Heart left ventricle (tissue), 16 donors: ENCODE data around the gene COL17A1. TPM values are rescaled to one million over a fixed set of nuclear protein-coding genes. Genes with fewer than 3 reads are reported as not detected.
A peak's percentile ranks its signal among the peaks of the same experiment; 100 is the strongest.

Experiments used
- ATAC-seq, 4 donors: fragments of 200-7000 bp; cut with Tn5 transposase; one replicate each; pipeline ENCODE4 v1.9.1; 2020 to 2022; ENCODE audit warnings: moderate library complexity in 4 of 4, mild to moderate bottlenecking in 3 of 4, moderate number of reproducible peaks in 1 of 4
- DNase-seq, 5 donors: peaks; one replicate each; pipeline ENCODE4 v3.0.0-alpha.2; 2020
- H3K27ac ChIP-seq, 12 donors: fragments of 200-600 bp; sonication (generic) in 4 of 12; one replicate each; pipeline versions ENCODE4 v1.5.0 to v1.8.0; 2016 to 2022; ENCODE audit warnings: mild to moderate bottlenecking in 2 of 12
- H3K27me3 ChIP-seq, 9 donors: fragments of 200-600 bp; sonication (generic) in 2 of 9; one replicate each; pipeline versions ENCODE4 v1.5.1 to v1.8.0; 2016 to 2022; ENCODE audit warnings: mild to moderate bottlenecking in 3 of 9
- H3K36me3 ChIP-seq, 9 donors: fragments of 200-600 bp; sonication (generic) in 2 of 9; one replicate each; pipeline versions ENCODE4 v1.5.0 to v1.8.0; 2018 to 2022; ENCODE audit warnings: mild to moderate bottlenecking in 2 of 9
- H3K4me1 ChIP-seq, 12 donors: fragments of 200-600 bp; sonication (generic) in 4 of 12; one replicate each; pipeline versions ENCODE4 v1.5.0 to v1.8.0; 2016 to 2022; ENCODE audit warnings: mild to moderate bottlenecking in 3 of 12
- H3K4me3 ChIP-seq, 12 donors: fragments of 200-600 bp; sonication (generic) in 4 of 12; one replicate each; pipeline versions ENCODE4 v1.5.0 to v1.8.0; 2017 to 2022; ENCODE audit warnings: mild to moderate bottlenecking in 9 of 12, moderate library complexity in 4 of 12
- H3K9me3 ChIP-seq, 12 donors: fragments of 200-600 bp; sonication (generic) in 4 of 12; one replicate each; pipeline versions ENCODE4 v1.5.0 to v1.8.0; 2016 to 2022; ENCODE audit warnings: mild to moderate bottlenecking in 1 of 12
- POLR2A ChIP-seq, 2 donors: fragments of 450-650 bp; IDR thresholded peaks; one replicate each; pipeline ENCODE4 v1.6.1; 2017; ENCODE audit warnings: antibody characterized with exemption in 2 of 2, mild to moderate bottlenecking in 2 of 2, moderate library complexity in 2 of 2
- WGBS, 4 donors: extraction: QIAGEN DNeasy Blood & Tissue Kit in 2 of 4; methylation state at CpG; one replicate each; pipeline versions ENCODE4 v1.1.5 to v1.1.7; 2013 to 2018; 5-methylcytosine and 5-hydroxymethylcytosine counted together
- intact Hi-C, 10 donors: fragments of 100-400 bp; cut with DNase I; formaldehyde crosslinking; loops; one replicate each; pipeline versions ENCODE4 v1.11.1 to v1.14.2; 2022
- polyA plus RNA-seq, 2 donors: library from polyadenylated mRNA; stranded (reverse); fragments of 200-250 nt; gene quantifications; one replicate each; pipeline ENCODE4 v1.2.3, GENCODE V29; 2013
- total RNA-seq, 9 donors: library from RNA; depleted of rRNA in 2 of 9; stranded (reverse); fragments of >200 nt in 2 of 9; fragmentation: NEBNext Ultra II Directional in 3 of 9; extraction: Animal tissue kit (Norgen Biotek cat#: 25700) in 3 of 9; gene quantifications; one replicate each; pipeline versions ENCODE4 v1.1.0 to v1.2.4, GENCODE V29; 2016 to 2023
- TF ChIP-seq, protein P1 (sequence below), 12 donors: fragments of 200-600 bp; sonication (generic) in 4 of 12; IDR thresholded peaks; one replicate each; pipeline versions ENCODE4 v1.5.0 to v1.8.0; 2018 to 2022; ENCODE audit warnings: antibody characterized with exemption in 12 of 12, mild to moderate bottlenecking in 5 of 12
- donor health status: ischemic (EF 13 %, LVEDD 7.1; RV severe dilation, severe dysfunction).
- donor health status: healthy with polysubstance abuse.
- donor health status: DM: no; HTN: yes; CAD: no.
- donor health status: DM: no; HTN: no; CAD: no.
- donor health status: ischemic (EF 25% LVEDD 6.9; RV normal size, moderate dysfunction).
- donor health status: ischemic (EF 25% LVEDD 5.7; RV mildly dilated, moderate dysfunction).
- donor health status: healthy.
- donor health status: DM: yes; HTN: yes; CAD: no.
- donor health status: ischemic (EF 35%, LVEDD 5.7; RV mildly dilated, moderate dysfunction).
- donor health status: nonischemic (EF 11% LVEDD 7.7; RV severe dilation, severe dysfunction).
- donor health status: DM: yes; HTN: yes; CAD: no.
- donor health status: PGD.
- donor health status: ischemic (EF 29% LVEDD 5.4; RV normal size, mild dysfunction).
- donor health status: nonischemic (EF 23%, LVEDD 6.1; RV moderate dilation, normal function).

Gene COL17A1
- total and polyA plus RNA-seq, 11 donors, result 0.28 to 2.2 (median 0.37) TPM; not detected in 6

DNA sequence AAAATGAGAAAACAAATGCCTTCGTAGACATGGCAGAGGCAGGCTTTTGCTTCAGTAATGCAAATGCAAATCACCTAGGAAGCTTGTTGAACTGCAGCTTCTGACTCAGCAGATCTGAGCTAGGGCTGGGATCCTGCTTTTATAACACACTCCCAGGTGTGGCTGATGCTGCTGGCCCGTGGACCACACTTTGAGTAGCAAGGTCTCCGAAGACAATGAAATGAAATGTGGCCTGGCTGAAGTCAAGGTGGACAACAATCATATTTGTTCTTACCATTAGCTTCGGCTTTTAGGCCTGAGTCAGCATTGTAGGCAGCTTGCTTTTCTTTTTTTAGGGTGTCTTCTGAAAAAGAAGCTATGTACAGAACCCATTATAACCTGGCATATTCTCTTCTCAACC, 26.3 kb downstream of the COL17A1 start:
- no peak for DNase-seq
- Histone ChIP-seq H3K4me1 (no peaks in the 10 kb centered on the region), H3K36me3 (no peaks in the 10 kb centered on the region), H3K9me3 (no peaks in the 10 kb centered on the region), H3K27me3 (no peaks in the 10 kb centered on the region), H3K27ac (no peak overlapping the region), H3K4me3 (no peak overlapping the region)
- WGBS, 4 donors, result 70 to 79% (median 76%) methylated on average over 4 of the region's 4 CpGs
- intact Hi-C loops, result no loop called here
- TF ChIP-seq POLR2A (IDR thresholded peaks at IDR 0.05), result no peak
- TF ChIP-seq, protein P1, sequence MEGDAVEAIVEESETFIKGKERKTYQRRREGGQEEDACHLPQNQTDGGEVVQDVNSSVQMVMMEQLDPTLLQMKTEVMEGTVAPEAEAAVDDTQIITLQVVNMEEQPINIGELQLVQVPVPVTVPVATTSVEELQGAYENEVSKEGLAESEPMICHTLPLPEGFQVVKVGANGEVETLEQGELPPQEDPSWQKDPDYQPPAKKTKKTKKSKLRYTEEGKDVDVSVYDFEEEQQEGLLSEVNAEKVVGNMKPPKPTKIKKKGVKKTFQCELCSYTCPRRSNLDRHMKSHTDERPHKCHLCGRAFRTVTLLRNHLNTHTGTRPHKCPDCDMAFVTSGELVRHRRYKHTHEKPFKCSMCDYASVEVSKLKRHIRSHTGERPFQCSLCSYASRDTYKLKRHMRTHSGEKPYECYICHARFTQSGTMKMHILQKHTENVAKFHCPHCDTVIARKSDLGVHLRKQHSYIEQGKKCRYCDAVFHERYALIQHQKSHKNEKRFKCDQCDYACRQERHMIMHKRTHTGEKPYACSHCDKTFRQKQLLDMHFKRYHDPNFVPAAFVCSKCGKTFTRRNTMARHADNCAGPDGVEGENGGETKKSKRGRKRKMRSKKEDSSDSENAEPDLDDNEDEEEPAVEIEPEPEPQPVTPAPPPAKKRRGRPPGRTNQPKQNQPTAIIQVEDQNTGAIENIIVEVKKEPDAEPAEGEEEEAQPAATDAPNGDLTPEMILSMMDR (IDR thresholded peaks at IDR 0.05), result no peak
- ATAC-seq, result no peak

DNA sequence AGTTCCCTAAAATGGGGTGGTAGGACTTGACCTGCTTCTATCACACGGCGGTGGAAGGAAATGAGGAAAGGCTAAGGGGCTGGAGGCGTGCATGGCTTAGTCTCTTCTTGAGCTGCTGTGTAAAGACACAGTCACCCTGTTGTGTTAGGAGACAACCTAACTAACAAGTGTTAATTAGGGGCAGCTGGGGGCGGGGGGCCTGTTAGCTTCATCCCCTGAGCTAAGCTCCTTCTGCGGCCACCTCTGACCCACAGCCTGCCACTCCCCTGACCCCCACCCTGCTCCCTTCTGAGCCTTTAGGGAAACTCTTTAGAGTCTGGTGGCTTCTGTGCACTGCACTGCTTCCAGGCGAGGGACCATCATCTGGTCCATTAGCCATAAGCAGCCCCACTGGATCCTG, 28.0 kb downstream of the COL17A1 start:
- Histone ChIP-seq H3K27ac (no peak overlapping the region), H3K4me3 (no peak overlapping the region), H3K27me3 (no peaks in the 10 kb centered on the region), H3K4me1 (no peaks in the 10 kb centered on the region), H3K9me3 (no peaks in the 10 kb centered on the region), H3K36me3 (no peaks in the 10 kb centered on the region)
- TF ChIP-seq POLR2A (IDR thresholded peaks at IDR 0.05), result no peak
- TF ChIP-seq, protein P1 (IDR thresholded peaks at IDR 0.05), result no peak
- intact Hi-C loops, result no loop called here
- no peak for DNase-seq
- ATAC-seq, result no peak
- 79 to 89% (median 81%) methylated on average over 6 of the region's 6 CpGs for WGBS, 4 donors

DNA sequence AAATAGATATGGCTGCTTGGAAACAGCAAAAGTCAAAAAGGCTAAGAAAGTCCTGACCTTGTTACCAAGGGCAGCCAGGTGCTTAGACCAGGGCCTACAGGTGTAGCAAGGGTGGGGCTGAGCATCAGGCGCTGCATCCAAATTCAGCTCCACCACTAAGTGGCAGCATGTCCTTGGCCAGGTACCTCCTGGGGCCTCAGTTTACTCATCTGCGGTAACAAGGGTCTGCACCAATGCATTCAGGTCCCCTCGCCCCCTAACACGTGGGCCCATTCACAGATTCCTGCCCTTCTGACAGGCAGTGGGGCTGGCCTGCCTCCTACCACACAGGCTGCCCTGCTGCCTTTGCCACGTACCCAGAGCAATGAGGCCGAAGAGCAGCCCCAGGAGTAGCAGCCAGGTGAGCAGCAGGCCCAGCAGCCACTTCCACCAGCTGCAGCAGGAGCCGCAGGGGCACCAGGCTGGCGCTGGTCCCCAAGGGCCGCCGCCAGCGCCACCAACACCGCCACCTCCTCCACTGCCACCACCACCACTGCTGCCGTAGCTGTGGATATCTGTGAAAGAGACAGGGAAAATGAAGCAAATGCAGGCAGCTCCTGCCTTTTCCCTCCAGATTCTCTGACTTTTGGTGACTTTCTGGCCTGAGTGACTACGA, 28.9 kb downstream of the COL17A1 start:
- no peaks in the 10 kb centered on the region for H3K27me3 ChIP-seq
- TF ChIP-seq POLR2A (IDR thresholded peaks at IDR 0.05), result no peak
- TF ChIP-seq, protein P1 (IDR thresholded peaks at IDR 0.05), result no peak
- H3K27ac ChIP-seq, result no peak overlapping the region
- whole genome bisulfite sequencing, 4 donors, result 87 to 90% (median 89%) methylated on average over 11 to 14 of the region's 14 CpGs
- intact Hi-C loops, result no loop called here
- no peak overlapping the region for H3K4me3 ChIP-seq
- ATAC-seq, result no peak
- no peaks in the 10 kb centered on the region for H3K36me3 ChIP-seq
- H3K9me3 ChIP-seq, result no peaks in the 10 kb centered on the region
- H3K4me1 ChIP-seq, result no peaks in the 10 kb centered on the region
- peak in 1 of 5 donors; percentile 36 for DNase-seq

DNA sequence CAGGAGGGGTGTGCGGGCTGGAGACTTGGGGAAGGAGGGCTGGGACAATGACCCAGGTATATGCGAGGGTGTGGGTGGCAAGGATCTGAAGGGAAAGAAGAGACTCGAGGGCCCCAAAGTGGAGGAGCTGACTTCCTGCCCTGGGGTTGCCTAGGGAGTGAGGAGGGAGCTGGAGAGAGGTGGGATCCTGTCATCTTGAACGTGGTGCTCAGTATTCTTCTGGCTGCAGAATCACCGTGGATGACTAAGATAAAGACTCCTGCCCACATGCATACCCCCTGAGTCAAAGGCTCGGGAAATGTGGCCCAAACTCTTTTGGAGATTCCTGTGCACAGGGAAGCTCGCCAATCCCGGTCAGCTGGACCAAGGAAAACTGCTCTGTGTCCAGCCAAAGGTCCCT, 31.2 kb downstream of the COL17A1 start:
- Histone ChIP-seq H3K27me3 (no peaks in the 10 kb centered on the region), H3K9me3 (no peaks in the 10 kb centered on the region), H3K4me1 (peaks cover 0 to 6% (median 0%) of the 10 kb centered on the region in 12 donors), H3K4me3 (no peak overlapping the region), H3K27ac (no peak overlapping the region), H3K36me3 (no peaks in the 10 kb centered on the region)
- WGBS, 4 donors, result 74 to 82% (median 77%) methylated on average over 8 of the region's 8 CpGs
- no peak for DNase-seq
- ATAC-seq, result no peak
- no peak for TF ChIP-seq POLR2A (IDR thresholded peaks at IDR 0.05)
- TF ChIP-seq, protein P1 (IDR thresholded peaks at IDR 0.05), result no peak
- intact Hi-C loops, result loop anchor here in 1 of 10 donors (5.0 kb wide), 1 partner anchor 163 kb away; no protein-coding TSS in a partner anchor
